Spleen (tissue), 13 donors: ENCODE results near the gene ACCS. TPM values are rescaled to one million over a fixed set of nuclear protein-coding genes. Genes with fewer than 3 reads are reported as not detected.

Source experiments
- DNase-seq: peaks from one replicate; pipeline ENCODE4 v3.0.0-alpha.2; 2020
- H3K27ac ChIP-seq, 8 donors: fragments of 200-600 bp; sonication (generic) in 7 of 8; 1 replicate in 4 of 8; 2 replicates in 4 of 8; pipeline versions ENCODE4 v1.5.0 to v1.8.0; 2016 to 2021; ENCODE audit warnings: inconsistent platforms in 4 of 8, mild to moderate bottlenecking in 4 of 8, moderate library complexity in 1 of 8
- H3K27me3 ChIP-seq, 7 donors: fragments of 200-600 bp; sonication (generic) in 6 of 7; replicated peaks in 1 of 7; 1 replicate in 4 of 7; 2 replicates in 3 of 7; pipeline versions ENCODE4 v1.5.0 to v1.8.0; 2016 to 2021; ENCODE audit warnings: inconsistent platforms in 3 of 7, mild to moderate bottlenecking in 1 of 7
- H3K36me3 ChIP-seq, 6 donors: fragments of 200-600 bp; sonication (generic) in 5 of 6; 1 replicate in 4 of 6; 2 replicates in 2 of 6; pipeline versions ENCODE4 v1.5.0 to v1.8.0; 2016 to 2021; ENCODE audit warnings: inconsistent platforms in 2 of 6
- H3K4me1 ChIP-seq, 6 donors: fragments of 200-600 bp; sonication (generic) in 5 of 6; 1 replicate in 3 of 6; 2 replicates in 3 of 6; pipeline versions ENCODE4 v1.5.0 to v1.8.0; 2016 to 2021; ENCODE audit warnings: inconsistent platforms in 3 of 6
- H3K4me3 ChIP-seq, 8 donors: fragments of 200-600 bp; sonication (generic) in 7 of 8; 1 replicate in 4 of 8; 2 replicates in 4 of 8; pipeline versions ENCODE4 v1.5.0 to v1.8.0; 2016 to 2021; ENCODE audit warnings: inconsistent platforms in 4 of 8, mild to moderate bottlenecking in 4 of 8, moderate library complexity in 2 of 8
- H3K9me3 ChIP-seq, 8 donors: fragments of 200-600 bp; sonication (generic) in 7 of 8; 1 replicate in 4 of 8; 2 replicates in 4 of 8; pipeline versions ENCODE4 v1.5.0 to v1.8.0; 2016 to 2021; ENCODE audit warnings: inconsistent platforms in 4 of 8
- POLR2A ChIP-seq, 3 donors: fragments of 450-650 bp; IDR thresholded peaks; one replicate each; pipeline ENCODE4 v1.5.1; 2017; ENCODE audit warnings: antibody characterized with exemption in 3 of 3, mild to moderate bottlenecking in 1 of 3
- POLR2AphosphoS5 ChIP-seq, 3 donors: sonication (generic); formaldehyde crosslinking; IDR thresholded peaks; one replicate each; pipeline ENCODE4 v1.5.1; 2017; ENCODE audit warnings: antibody characterized with exemption in 3 of 3
- WGBS, 5 donors: extraction: QIAGEN DNeasy Blood & Tissue Kit in 3 of 5; methylation state at CpG; one replicate each; pipeline versions ENCODE4 v1.1.5 to v1.1.7; 2013 to 2018; 5-methylcytosine and 5-hydroxymethylcytosine counted together
- intact Hi-C: fragments of 100-400 bp; cut with DNase I; formaldehyde crosslinking; loops from one replicate; pipeline ENCODE4 v1.15.0; 2023; ENCODE audit warnings: low total_unique reads
- long read RNA-seq, 2 donors: transcript quantifications; one replicate each; lab custom pipeline, GENCODE V29; 2026
- polyA plus RNA-seq, 3 donors: library from polyadenylated mRNA; stranded (reverse); fragments of 200-250 nt; gene quantifications; one replicate each; pipeline ENCODE4 v1.2.1, GENCODE V29; 2013
- total RNA-seq, 7 donors: library from RNA; depleted of rRNA in 3 of 7; stranded (reverse); fragments of >200 nt in 3 of 7; fragmentation: NEBNext Ultra II Directional in 4 of 7; extraction: Animal tissue kit (Norgen Biotek cat#: 25700) in 4 of 7; gene quantifications; one replicate each; pipeline versions ENCODE4 v1.1.0 to v1.2.1, GENCODE V29; 2016 to 2021
- TF ChIP-seq, protein P1 (sequence below), 11 experiments: fragments of 200-600 bp in 7 of 11; fragments of 450-650 bp in 4 of 11; sonication (generic) in 4 of 11; IDR thresholded peaks in 8 of 11; conservative IDR thresholded peaks in 3 of 11; 1 replicate in 7 of 11; 2 replicates in 4 of 11; pipeline versions ENCODE4 v1.4.0 to v1.8.0; 2016 to 2021; ENCODE audit warnings: antibody characterized with exemption in 11 of 11, inconsistent platforms in 4 of 11, mild to moderate bottlenecking in 1 of 11
- donor health status: healthy with polysubstance abuse.
- donor health status: DM: no; HTN: no; CAD: no; lungs with moderate emphysema.
- donor health status: DM: no; HTN: no; CAD: no.
- donor health status: Bipolar disorder and iron deficiency.
- donor health status: healthy.
- donor health status: DM: no; HTN: no; CAD: no.
- donor health status: DM: yes; HTN: yes; CAD: no.

The ACCS gene, protein sequence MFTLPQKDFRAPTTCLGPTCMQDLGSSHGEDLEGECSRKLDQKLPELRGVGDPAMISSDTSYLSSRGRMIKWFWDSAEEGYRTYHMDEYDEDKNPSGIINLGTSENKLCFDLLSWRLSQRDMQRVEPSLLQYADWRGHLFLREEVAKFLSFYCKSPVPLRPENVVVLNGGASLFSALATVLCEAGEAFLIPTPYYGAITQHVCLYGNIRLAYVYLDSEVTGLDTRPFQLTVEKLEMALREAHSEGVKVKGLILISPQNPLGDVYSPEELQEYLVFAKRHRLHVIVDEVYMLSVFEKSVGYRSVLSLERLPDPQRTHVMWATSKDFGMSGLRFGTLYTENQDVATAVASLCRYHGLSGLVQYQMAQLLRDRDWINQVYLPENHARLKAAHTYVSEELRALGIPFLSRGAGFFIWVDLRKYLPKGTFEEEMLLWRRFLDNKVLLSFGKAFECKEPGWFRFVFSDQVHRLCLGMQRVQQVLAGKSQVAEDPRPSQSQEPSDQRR
- total RNA-seq: 10 to 100 TPM; 28.7 to 59.5 (median 44.8) TPM
- 10 to 100 TPM; 22.4 to 87.6 (median 60.3) TPM for polyA plus RNA-seq
- long read RNA-seq, donor 1: 0 reads
- long read RNA-seq, donor 2: 0 reads

DNA sequence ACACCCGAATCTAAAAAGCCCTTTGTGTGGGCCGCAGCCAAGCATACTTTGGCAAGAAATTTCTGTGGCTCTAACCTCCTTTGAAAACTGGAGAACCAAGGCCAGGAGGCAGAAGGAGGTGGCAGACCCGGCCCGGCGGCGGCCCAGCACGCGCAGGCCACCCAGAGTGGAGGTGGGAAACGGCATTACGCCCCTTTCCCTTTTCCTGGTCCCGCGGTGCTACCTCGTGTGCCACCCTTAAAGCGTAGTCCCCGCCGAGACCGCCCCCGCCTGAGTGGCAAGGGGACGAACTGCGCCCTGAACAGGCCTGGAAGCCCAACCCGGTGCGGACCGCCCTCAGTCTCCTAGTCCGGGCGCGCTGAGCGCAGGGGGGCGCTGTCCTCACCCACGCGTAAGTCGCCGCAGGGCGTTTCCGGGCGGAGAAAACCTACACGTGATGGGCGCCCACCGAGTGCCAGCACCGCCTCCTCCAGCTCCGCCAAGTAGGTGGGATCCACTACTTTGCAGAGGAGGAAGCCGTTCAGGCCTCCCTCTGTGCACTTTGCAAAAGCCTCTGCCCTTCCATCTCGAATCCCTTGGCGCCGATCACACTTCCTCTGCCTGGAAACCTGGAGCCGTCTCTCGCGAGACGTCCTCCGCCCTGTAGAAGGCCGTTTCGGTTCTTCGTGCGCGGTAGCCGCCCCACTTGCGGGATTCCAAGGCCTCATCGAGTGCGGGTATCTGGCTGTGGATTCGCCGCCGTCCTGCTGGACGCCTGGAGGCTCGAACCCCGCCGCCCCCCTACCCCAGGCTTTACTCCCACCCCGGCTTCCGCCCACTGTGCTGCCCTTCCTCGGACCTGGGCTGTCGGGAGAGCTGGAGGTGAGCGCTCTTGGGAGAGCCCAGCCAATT, at the start of gene ACCS:
ACCS (plus strand) TSS at position 430 of the 891 bp plus-strand sequence. CDS start 1,358 bp downstream, outside the sequence.
- Histone ChIP-seq H3K9me3 (no peaks in the 10 kb centered on the region), H3K27me3 (no peaks in the 10 kb centered on the region), H3K4me3 (peak within 1 kb of the TSS; percentile 40 to 94 (median 62)), H3K27ac (peak within 1 kb of the TSS; percentile 76 to 92 (median 88)), H3K4me1 (peaks cover 10 to 27% (median 18%) of the 10 kb centered on the region in 6 donors), H3K36me3 (peaks cover 0 to 19% (median 1%) of the 10 kb centered on the region in 6 donors)
- WGBS, 5 donors: 0 to 3% (median 1%) methylated on average over 35 to 70 of the region's 70 CpGs
- peak; percentile 98 for DNase-seq
- TF ChIP-seq, protein P1, sequence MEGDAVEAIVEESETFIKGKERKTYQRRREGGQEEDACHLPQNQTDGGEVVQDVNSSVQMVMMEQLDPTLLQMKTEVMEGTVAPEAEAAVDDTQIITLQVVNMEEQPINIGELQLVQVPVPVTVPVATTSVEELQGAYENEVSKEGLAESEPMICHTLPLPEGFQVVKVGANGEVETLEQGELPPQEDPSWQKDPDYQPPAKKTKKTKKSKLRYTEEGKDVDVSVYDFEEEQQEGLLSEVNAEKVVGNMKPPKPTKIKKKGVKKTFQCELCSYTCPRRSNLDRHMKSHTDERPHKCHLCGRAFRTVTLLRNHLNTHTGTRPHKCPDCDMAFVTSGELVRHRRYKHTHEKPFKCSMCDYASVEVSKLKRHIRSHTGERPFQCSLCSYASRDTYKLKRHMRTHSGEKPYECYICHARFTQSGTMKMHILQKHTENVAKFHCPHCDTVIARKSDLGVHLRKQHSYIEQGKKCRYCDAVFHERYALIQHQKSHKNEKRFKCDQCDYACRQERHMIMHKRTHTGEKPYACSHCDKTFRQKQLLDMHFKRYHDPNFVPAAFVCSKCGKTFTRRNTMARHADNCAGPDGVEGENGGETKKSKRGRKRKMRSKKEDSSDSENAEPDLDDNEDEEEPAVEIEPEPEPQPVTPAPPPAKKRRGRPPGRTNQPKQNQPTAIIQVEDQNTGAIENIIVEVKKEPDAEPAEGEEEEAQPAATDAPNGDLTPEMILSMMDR (IDR thresholded peaks at IDR 0.05 in 8 of 11, conservative IDR thresholded peaks at IDR 0.05 in 3 of 11): peak; percentile 82 to 95 (median 90)
- peak in 1 of 3 donors; percentile 68 for TF ChIP-seq POLR2A (IDR thresholded peaks at IDR 0.05)
- peak; percentile 87 to 93 (median 93) for TF ChIP-seq POLR2AphosphoS5 (IDR thresholded peaks at IDR 0.05)
- intact Hi-C loops: no loop called here

DNA sequence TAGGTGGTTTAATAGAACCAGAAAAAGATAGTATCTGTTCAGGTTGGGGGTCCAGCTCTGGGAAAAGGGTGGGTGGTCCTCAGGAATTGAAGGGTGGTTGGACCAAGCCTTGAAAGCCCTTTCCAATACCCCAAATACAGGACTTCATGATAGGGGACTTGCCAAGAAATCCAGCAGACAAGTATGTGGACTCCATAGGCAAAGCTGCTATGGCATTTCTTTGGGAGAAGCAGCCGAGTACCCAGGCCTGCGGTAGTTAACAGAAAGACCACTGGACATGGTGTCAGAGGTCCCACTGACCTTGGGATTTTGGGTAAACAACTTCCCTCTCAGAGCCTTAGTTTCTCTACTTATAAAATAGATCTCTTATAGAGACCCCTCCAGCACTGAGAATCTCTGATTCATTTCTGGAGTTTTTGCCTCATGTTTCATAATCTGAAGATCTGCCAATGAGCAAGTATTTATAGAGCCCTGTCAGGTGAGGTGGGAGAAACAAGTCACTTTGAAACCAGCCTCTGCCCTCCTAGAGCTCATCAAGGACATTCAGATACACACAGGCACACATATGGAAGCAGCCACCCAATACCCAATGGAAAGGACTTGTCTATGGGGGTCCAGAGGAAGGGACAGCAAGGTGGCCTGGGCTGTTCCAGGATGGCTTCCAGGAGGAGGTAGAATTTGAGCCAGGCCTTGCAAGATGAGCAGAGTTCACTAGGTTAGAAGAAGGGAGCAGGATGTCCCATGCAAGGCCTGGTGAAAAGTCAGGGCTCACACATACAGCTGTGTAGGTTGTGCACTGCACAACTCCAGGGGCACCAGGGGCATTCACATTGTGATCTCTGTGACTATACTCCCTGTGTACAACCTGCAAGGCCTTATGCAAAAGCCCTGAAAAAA, 49.3 kb upstream of the ACCS start:
- intact Hi-C loops: no loop called here
- TF ChIP-seq, protein P1 (IDR thresholded peaks at IDR 0.05 in 8 of 11, conservative IDR thresholded peaks at IDR 0.05 in 3 of 11): no peak
- TF ChIP-seq POLR2AphosphoS5 (IDR thresholded peaks at IDR 0.05) (no peak), POLR2A (IDR thresholded peaks at IDR 0.05) (no peak)
- H3K27me3 ChIP-seq: no peaks in the 10 kb centered on the region
- no peak for DNase-seq
- H3K27ac ChIP-seq: no peak overlapping the region
- WGBS, 5 donors: 87 to 97% (median 95%) methylated on average over 2 of the region's 2 CpGs
- H3K4me1 ChIP-seq: peaks cover 0 to 5% (median 0%) of the 10 kb centered on the region in 6 donors
- H3K36me3 ChIP-seq: no peaks in the 10 kb centered on the region
- no peak overlapping the region for H3K4me3 ChIP-seq
- H3K9me3 ChIP-seq: peaks cover 0 to 2% (median 0%) of the 10 kb centered on the region in 8 donors

DNA sequence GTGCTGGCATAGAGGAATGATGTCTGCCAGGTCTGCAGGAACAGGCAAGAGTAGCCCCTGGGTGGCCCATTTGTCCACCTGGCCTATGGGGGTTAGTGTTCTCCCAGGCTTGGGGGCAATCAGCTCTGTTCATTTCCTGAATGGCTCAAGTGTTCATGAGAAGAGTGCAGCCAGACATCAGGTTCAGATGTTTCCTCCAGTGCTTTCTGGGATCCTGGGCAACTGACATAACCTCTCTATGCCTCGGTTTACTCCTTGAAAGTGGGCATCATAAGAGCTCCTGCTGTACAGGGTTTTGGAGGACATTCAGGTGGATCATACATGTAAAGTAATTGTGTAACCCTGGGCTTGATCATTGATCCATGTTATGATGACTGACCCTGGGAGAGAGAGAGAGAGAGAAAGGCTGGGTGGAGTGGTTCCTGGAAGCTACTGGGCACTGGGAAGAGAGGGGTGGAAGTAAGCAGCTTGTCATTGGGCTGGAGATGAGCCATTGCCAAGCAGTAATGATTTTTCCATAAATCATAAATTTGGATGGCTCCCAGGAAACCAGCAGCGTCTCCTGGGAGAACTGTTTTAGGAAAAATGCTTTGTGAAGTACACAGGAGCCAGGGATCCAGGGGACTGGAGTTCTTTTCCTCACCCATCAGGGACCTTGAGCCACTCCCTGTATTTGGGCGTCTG, 48.5 kb upstream of the ACCS start:
- no peak for DNase-seq

More for the DNA sequence above, 48.5 kb upstream of the ACCS start:
- Histone ChIP-seq H3K4me1 (peaks cover 0 to 5% (median 0%) of the 10 kb centered on the region in 6 donors), H3K9me3 (peaks cover 0 to 10% (median 0%) of the 10 kb centered on the region in 8 donors), H3K27me3 (no peaks in the 10 kb centered on the region), H3K4me3 (no peak overlapping the region), H3K36me3 (no peaks in the 10 kb centered on the region), H3K27ac (peak overlapping the region in 1 of 8 donors; percentile 38)
- intact Hi-C loops: no loop called here
- TF ChIP-seq, protein P1 (IDR thresholded peaks at IDR 0.05 in 8 of 11, conservative IDR thresholded peaks at IDR 0.05 in 3 of 11): no peak
- TF ChIP-seq POLR2AphosphoS5 (IDR thresholded peaks at IDR 0.05) (no peak), POLR2A (IDR thresholded peaks at IDR 0.05) (no peak)
- WGBS, 5 donors: 44 to 66% (median 53%) methylated on average over 3 of the region's 3 CpGs
